Uterus (tissue), 2 donors: ENCODE data around the gene GRK2.

Experiments used
- POLR2A ChIP-seq, 2 donors: fragments of 450-650 bp; IDR thresholded peaks; one replicate each; pipeline ENCODE4 v1.6.1; 2016; ENCODE audit warnings: antibody characterized with exemption in 2 of 2, mild to moderate bottlenecking in 1 of 2, moderate library complexity in 1 of 2
- TF ChIP-seq, protein P1 (sequence below), 4 experiments: fragments of 200-600 bp in 2 of 4; fragments of 450-650 bp in 2 of 4; sonication (generic) in 2 of 4; IDR thresholded peaks; one replicate each; pipeline ENCODE4 v1.5.1; 2016 to 2019; ENCODE audit warnings: antibody characterized with exemption in 4 of 4, mild to moderate bottlenecking in 2 of 4, moderate library complexity in 1 of 4

DNA sequence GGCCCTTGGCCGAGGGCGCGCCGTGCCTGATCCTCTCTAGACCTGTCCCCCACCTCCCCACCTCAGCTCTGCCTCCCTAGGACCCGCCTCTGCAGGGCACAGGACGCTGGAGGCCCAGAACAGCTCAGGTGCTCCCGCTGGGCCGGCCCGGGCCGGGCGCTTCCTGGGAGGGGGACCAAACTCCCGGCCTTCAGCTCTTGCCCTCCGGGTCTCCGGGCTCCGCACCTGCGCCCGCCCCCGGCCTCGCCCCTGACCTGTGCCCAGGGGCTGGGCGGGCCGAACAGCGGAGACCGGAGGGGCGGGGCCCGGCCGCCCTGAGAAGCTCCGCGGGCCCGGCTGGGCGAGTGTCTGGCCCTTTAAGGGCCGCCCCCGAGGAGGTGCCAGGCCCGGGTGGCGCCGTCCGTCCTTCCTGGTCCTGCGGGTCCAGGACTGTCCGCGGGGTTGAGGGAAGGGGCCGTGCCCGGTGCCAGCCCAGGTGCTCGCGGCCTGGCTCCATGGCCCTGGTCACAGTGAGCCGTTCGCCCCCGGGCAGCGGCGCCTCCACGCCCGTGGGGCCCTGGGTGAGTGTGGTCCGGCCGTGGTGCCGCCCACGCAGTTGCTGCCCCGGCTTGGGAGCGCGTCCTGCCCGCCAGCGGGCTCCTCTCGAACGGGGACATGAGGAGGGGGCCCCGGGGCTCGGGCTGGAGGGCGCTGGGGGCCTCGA, 37.0 kb downstream of the GRK2 start, which contains the start of gene SSH3:
- TF ChIP-seq, protein P1, sequence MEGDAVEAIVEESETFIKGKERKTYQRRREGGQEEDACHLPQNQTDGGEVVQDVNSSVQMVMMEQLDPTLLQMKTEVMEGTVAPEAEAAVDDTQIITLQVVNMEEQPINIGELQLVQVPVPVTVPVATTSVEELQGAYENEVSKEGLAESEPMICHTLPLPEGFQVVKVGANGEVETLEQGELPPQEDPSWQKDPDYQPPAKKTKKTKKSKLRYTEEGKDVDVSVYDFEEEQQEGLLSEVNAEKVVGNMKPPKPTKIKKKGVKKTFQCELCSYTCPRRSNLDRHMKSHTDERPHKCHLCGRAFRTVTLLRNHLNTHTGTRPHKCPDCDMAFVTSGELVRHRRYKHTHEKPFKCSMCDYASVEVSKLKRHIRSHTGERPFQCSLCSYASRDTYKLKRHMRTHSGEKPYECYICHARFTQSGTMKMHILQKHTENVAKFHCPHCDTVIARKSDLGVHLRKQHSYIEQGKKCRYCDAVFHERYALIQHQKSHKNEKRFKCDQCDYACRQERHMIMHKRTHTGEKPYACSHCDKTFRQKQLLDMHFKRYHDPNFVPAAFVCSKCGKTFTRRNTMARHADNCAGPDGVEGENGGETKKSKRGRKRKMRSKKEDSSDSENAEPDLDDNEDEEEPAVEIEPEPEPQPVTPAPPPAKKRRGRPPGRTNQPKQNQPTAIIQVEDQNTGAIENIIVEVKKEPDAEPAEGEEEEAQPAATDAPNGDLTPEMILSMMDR (IDR thresholded peaks at IDR 0.05), result peak in 1 of 4 experiments; percentile 19
- TF ChIP-seq POLR2A (IDR thresholded peaks at IDR 0.05), result peak in 1 of 2 donors; percentile 58
